Hepatocyte (in vitro differentiated cells): ENCODE data around the gene SLC39A8. TPM values are rescaled to one million over a fixed set of nuclear protein-coding genes. Genes with fewer than 3 reads are reported as not detected.

Experiments
- DNase-seq: peaks from one replicate; pipeline ENCODE4 v3.0.0-alpha.2; 2016; ENCODE audit warnings: low spot score
- H2AFZ ChIP-seq: fragments of 200-600 bp; sonication (generic); 2 replicates; pipeline ENCODE4 v1.6.0; 2016; ENCODE audit warnings: antibody characterized with exemption, mild to moderate bottlenecking
- H3K27ac ChIP-seq: fragments of 200-600 bp; sonication (generic); 2 replicates; pipeline ENCODE4 v1.5.1; 2016; ENCODE audit warnings: mild to moderate bottlenecking
- H3K27me3 ChIP-seq: fragments of 200-600 bp; sonication (generic); 2 replicates; pipeline ENCODE4 v1.6.1; 2016
- H3K36me3 ChIP-seq: fragments of 200-600 bp; sonication (generic); replicated peaks from 2 replicates; pipeline ENCODE4 v1.5.1; 2016; ENCODE audit warnings: low read depth; ENCODE audit not compliant: insufficient read depth
- H3K4me1 ChIP-seq: fragments of 200-600 bp; sonication (generic); 2 replicates; pipeline ENCODE4 v1.5.1; 2016; ENCODE audit warnings: mild to moderate bottlenecking, moderate library complexity; ENCODE audit not compliant: insufficient read depth
- H3K4me2 ChIP-seq: fragments of 200-600 bp; sonication (generic); 2 replicates; pipeline ENCODE4 v1.6.0; 2016
- H3K4me3 ChIP-seq: fragments of 200-600 bp; sonication (generic); 2 replicates; pipeline ENCODE4 v1.5.1; 2016; ENCODE audit warnings: mild to moderate bottlenecking
- H3K79me2 ChIP-seq: fragments of 200-600 bp; sonication (generic); 2 replicates; pipeline ENCODE4 v1.6.0; 2017; ENCODE audit warnings: mild to moderate bottlenecking
- H3K9me2 ChIP-seq: fragments of 200-600 bp; sonication (generic); replicated peaks from 2 replicates; pipeline ENCODE4 v1.6.0; 2017; ENCODE audit warnings: mild to moderate bottlenecking; ENCODE audit not compliant: insufficient read depth
- H3K9me3 ChIP-seq: fragments of 200-600 bp; sonication (generic); 2 replicates; pipeline ENCODE4 v1.5.1; 2016; ENCODE audit warnings: low read depth, mild to moderate bottlenecking
- H4K20me1 ChIP-seq: fragments of 200-600 bp; sonication (generic); 2 replicates; pipeline ENCODE4 v1.6.0; 2016; ENCODE audit warnings: mild to moderate bottlenecking; ENCODE audit not compliant: insufficient read depth, poor library complexity, severe bottlenecking
- CTCF ChIP-seq: fragments of 200-600 bp; sonication (generic); IDR thresholded peaks from 2 replicates; pipeline ENCODE4 v1.5.1; 2016; ENCODE audit warnings: antibody characterized with exemption, mild to moderate bottlenecking; ENCODE audit not compliant: poor library complexity
- EZH2 ChIP-seq: fragments of 200-600 bp; sonication (generic); IDR thresholded peaks from 2 replicates; pipeline ENCODE4 v1.6.1; 2016; ENCODE audit warnings: antibody characterized with exemption, mild to moderate bottlenecking, borderline replicate concordance
- EZH2phosphoT487 ChIP-seq: fragments of 200-600 bp; sonication (generic); IDR thresholded peaks from one replicate; pipeline ENCODE4 v1.6.1; 2018; ENCODE audit warnings: antibody characterized with exemption, mild to moderate bottlenecking, low read depth, moderate library complexity; ENCODE audit not compliant: unreplicated experiment, severe bottlenecking
- WGBS: methylation state at CpG from one replicate; pipeline ENCODE4 v1.1.6; 2016; ENCODE audit warnings: low lambda C conversion rate; ENCODE audit errors: missing lambda C conversion rate; 5-methylcytosine and 5-hydroxymethylcytosine counted together
- polyA plus RNA-seq: library from polyadenylated mRNA; unstranded; fragments of >200 nt; fragmentation: Nextera tagmentation; extraction: Ambion mirVana; gene quantifications from 2 replicates; pipeline ENCODE4 v1.2.1, GENCODE V29; 2016
- total RNA-seq: library from RNA; depleted of rRNA; stranded (reverse); fragments of >200 nt; gene quantifications from 2 replicates; pipeline ENCODE4 v1.2.3, GENCODE V29; 2014

Gene SLC39A8
- total and polyA plus RNA-seq, 2 experiments from 2014 or later: 15.9 to 22.3 TPM

GRCh38 chr4:102318105-102318504, 27.2 kb downstream of the SLC39A8 start:
- no peaks in the 10 kb centered on the region for H4K20me1 ChIP-seq
- 89% methylated on average over 3 of the region's 3 CpGs for WGBS

GRCh38 chr4:102317459-102317858, 27.8 kb downstream of the SLC39A8 start:
- Histone ChIP-seq H3K27me3 (no peaks in the 10 kb centered on the region), H3K9me3 (no peaks in the 10 kb centered on the region), H4K20me1 (no peaks in the 10 kb centered on the region), H3K27ac (no peak overlapping the region), H3K9me2 (no peaks in the 10 kb centered on the region), H2AFZ (no peak overlapping the region), H3K4me2 (no peak overlapping the region), H3K79me2 (no peaks in the 10 kb centered on the region), H3K36me3 (no peaks in the 10 kb centered on the region), H3K4me3 (no peak overlapping the region), H3K4me1 (peaks cover 5% of the 10 kb centered on the region)
- 84% methylated on average over 1 of the region's 1 CpG for WGBS
- TF ChIP-seq EZH2 (no peak), EZH2phosphoT487 (no peak), CTCF (no peak)
- no peak for DNase-seq

More at GRCh38 chr4:102318105-102318504, 27.2 kb downstream of the SLC39A8 start:
- TF ChIP-seq EZH2phosphoT487 (no peak), CTCF (no peak), EZH2 (no peak)
- Histone ChIP-seq H3K27ac (no peak overlapping the region), H3K36me3 (no peaks in the 10 kb centered on the region), H3K4me2 (no peak overlapping the region), H3K4me1 (peaks cover 5% of the 10 kb centered on the region), H3K27me3 (no peaks in the 10 kb centered on the region), H3K9me2 (no peaks in the 10 kb centered on the region), H3K79me2 (no peaks in the 10 kb centered on the region), H3K9me3 (no peaks in the 10 kb centered on the region), H2AFZ (no peak overlapping the region), H3K4me3 (no peak overlapping the region)
- DNase-seq: no peak

GRCh38 chr4:102316585-102316984, 28.7 kb downstream of the SLC39A8 start:
- Histone ChIP-seq H3K36me3 (no peaks in the 10 kb centered on the region), H3K9me2 (no peaks in the 10 kb centered on the region), H4K20me1 (no peaks in the 10 kb centered on the region), H3K4me2 (no peak overlapping the region), H2AFZ (no peak overlapping the region), H3K27me3 (no peaks in the 10 kb centered on the region), H3K4me1 (peaks cover 5% of the 10 kb centered on the region), H3K9me3 (no peaks in the 10 kb centered on the region), H3K4me3 (no peak overlapping the region), H3K79me2 (no peaks in the 10 kb centered on the region), H3K27ac (no peak overlapping the region)
- WGBS: 94% methylated on average over 2 of the region's 2 CpGs
- no peak for DNase-seq
- no peak for TF ChIP-seq CTCF
- TF ChIP-seq EZH2: no peak
- no peak for TF ChIP-seq EZH2phosphoT487

- Histone ChIP-seq H3K27ac (no peak overlapping the region), H3K9me2 (no peaks in the 10 kb centered on the region), H3K9me3 (no peaks in the 10 kb centered on the region), H2AFZ (no peak overlapping the region), H4K20me1 (no peaks in the 10 kb centered on the region), H3K27me3 (no peaks in the 10 kb centered on the region), H3K36me3 (no peaks in the 10 kb centered on the region), H3K79me2 (no peaks in the 10 kb centered on the region), H3K4me2 (no peak overlapping the region), H3K4me3 (no peak overlapping the region), H3K4me1 (peaks cover 5% of the 10 kb centered on the region)
- WGBS: 83% methylated on average over 2 of the region's 2 CpGs
- DNase-seq: no peak
- TF ChIP-seq EZH2: no peak
Observed at GRCh38 chr4:102315532-102315931, 29.8 kb downstream of the SLC39A8 start.
